HepG2 (cell line): ENCODE data around the gene CLDND2. TPM values are rescaled to one million over a fixed set of nuclear protein-coding genes. Genes with fewer than 3 reads are reported as not detected.

ENCODE experiments used
- CC2D1A ChIP-seq: sonication (generic); formaldehyde crosslinking; IDR thresholded peaks from 2 replicates; pipeline ENCODE4 v1.8.1; 2023; ENCODE audit warnings: mild to moderate bottlenecking, missing genetic modification reagents
- FOSL1 ChIP-seq: sonication (generic); formaldehyde crosslinking; IDR thresholded peaks from 2 replicates; pipeline ENCODE4 v1.9.0; 2021; ENCODE audit warnings: missing genetic modification reagents, borderline replicate concordance
- FOXC1 ChIP-seq: sonication (generic); formaldehyde crosslinking; IDR thresholded peaks from 2 replicates; pipeline ENCODE4 v1.8.0; 2022; ENCODE audit warnings: mild to moderate bottlenecking, missing genetic modification reagents, borderline replicate concordance
- FOXK1 ChIP-seq: sonication (generic); formaldehyde crosslinking; IDR thresholded peaks from 2 replicates; pipeline ENCODE4 v1.4.0; 2020; ENCODE audit warnings: low read depth, missing genetic modification reagents, borderline replicate concordance
- HOXA9 ChIP-seq: sonication (generic); formaldehyde crosslinking; IDR thresholded peaks from 2 replicates; pipeline ENCODE4 v1.8.1; 2022; ENCODE audit warnings: missing genetic modification reagents, mild to moderate bottlenecking, moderate library complexity, borderline replicate concordance
- KAT8 ChIP-seq: IDR thresholded peaks from 2 replicates; pipeline ENCODE4 v1.6.1; 2016; ENCODE audit warnings: missing genetic modification reagents, missing compliant biosample characterization
- NBN ChIP-seq: fragments of 450-650 bp; conservative IDR thresholded peaks from 2 replicates; pipeline ENCODE4 v1.6.1; 2017
- PHF20 ChIP-seq: sonication (generic); formaldehyde crosslinking; IDR thresholded peaks from 2 replicates; pipeline ENCODE4 v1.5.0; 2020; ENCODE audit warnings: mild to moderate bottlenecking, missing genetic modification reagents
- POLR2G ChIP-seq: fragments of 200-400 bp; formaldehyde crosslinking; IDR thresholded peaks from 2 replicates; pipeline ENCODE4 v1.6.1; 2018; ENCODE audit warnings: mild to moderate bottlenecking, low read depth, low read length, moderate library complexity
- REXO4 ChIP-seq: sonication (generic); formaldehyde crosslinking; IDR thresholded peaks from 2 replicates; pipeline ENCODE4 v1.8.0; 2022; ENCODE audit warnings: missing genetic modification reagents, mild to moderate bottlenecking, borderline replicate concordance
- SNAPC4 ChIP-seq: sonication (generic); formaldehyde crosslinking; IDR thresholded peaks from 2 replicates; pipeline ENCODE4 v1.4.0; 2020; ENCODE audit warnings: mild to moderate bottlenecking, missing genetic modification reagents
- TEF ChIP-seq: sonication (generic); formaldehyde crosslinking; IDR thresholded peaks from 2 replicates; pipeline ENCODE4 v1.5.0; 2020; ENCODE audit warnings: missing genetic modification reagents
- THAP7 ChIP-seq: sonication (generic); formaldehyde crosslinking; IDR thresholded peaks from 2 replicates; pipeline ENCODE4 v1.8.1; 2023; ENCODE audit warnings: mild to moderate bottlenecking, missing genetic modification reagents
- ZNF460 ChIP-seq: sonication (generic); formaldehyde crosslinking; IDR thresholded peaks from 2 replicates; pipeline ENCODE4 v1.5.1; 2020; ENCODE audit warnings: missing genetic modification reagents, mild to moderate bottlenecking, borderline replicate concordance
- ZNF496 ChIP-seq: sonication (generic); formaldehyde crosslinking; IDR thresholded peaks from 2 replicates; pipeline ENCODE4 v1.8.1; 2023; ENCODE audit warnings: mild to moderate bottlenecking, moderate library complexity, missing genetic modification reagents; ENCODE audit not compliant: insufficient replicate concordance
- polyA plus RNA-seq, 8 experiments: library from polyadenylated mRNA; depleted of rRNA in 3 of 8; stranded (reverse) in 7 of 8; unstranded in 1 of 8; fragments of >200 nt; fragmentation: Illumina TruSeq in 4 of 8; extraction: Trizol in 4 of 8; gene quantifications; 2 replicates each; pipeline versions ENCODE4 v1.2.1 to v1.2.3, GENCODE V29; 2011 to 2016; ENCODE audit warnings: low read depth in 4 of 8, missing spikeins in 1 of 8, mixed read lengths in 1 of 8; ENCODE audit not compliant: insufficient read depth in 1 of 8
- total RNA-seq, 5 experiments: library from RNA; depleted of rRNA; stranded (reverse); fragments of >200 nt; fragmentation: Illumina TruSeq; extraction: Trizol; gene quantifications; 2 replicates each; pipeline ENCODE4 v1.2.3, GENCODE V29; 2016; ENCODE audit warnings: low read depth in 1 of 5
- TF ChIP-seq, protein P1 (sequence below): conservative IDR thresholded peaks from 2 replicates; pipeline ENCODE4 v1.6.1; 2018; ENCODE audit warnings: missing genetic modification reagents

Gene CLDND2
- total and polyA plus RNA-seq, 2 of the 13 experiments (the other 11 are each of a cell fraction or from before 2014, with no cell fraction given): 0.84 to 1.8 TPM

DNA sequence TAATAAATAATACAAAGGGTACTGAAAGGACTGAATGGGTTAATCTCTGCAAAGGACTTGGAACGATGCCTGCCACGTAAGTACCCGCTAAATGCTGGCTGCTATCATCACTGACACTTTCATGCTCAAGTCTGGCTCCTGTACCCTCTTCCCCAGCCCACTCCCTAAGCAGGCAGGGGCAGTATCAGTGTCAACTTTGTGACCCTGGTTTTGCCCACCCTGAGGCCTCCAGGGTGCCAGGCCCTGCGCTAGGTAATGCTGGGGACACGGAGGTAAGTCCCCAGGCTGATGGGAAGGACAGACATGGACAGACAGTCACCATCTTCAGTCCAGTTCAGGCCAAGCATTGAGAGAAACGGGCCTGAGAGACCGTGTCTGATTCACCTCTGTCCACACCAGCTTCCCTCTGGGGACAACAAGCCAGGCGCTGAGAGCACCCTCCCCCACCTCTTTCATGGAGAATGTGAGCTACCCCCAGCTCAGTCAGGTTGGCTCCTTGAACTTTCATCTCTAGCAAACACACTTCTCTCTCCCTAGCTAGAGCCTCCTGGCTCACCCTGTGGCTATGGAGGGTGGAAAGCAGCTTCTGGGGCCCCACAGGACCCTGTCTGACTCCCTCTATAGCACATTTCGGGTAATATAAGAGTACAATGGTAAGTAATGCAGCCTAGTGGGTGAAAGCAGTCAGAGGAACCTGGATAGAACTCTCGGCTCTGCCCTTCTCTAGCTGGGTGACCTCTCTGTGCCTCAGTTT lies 3.4 kb downstream of the CLDND2 start (continued):
- TF ChIP-seq SNAPC4 (CRISPR knock-in tag): peak; percentile 51; the same call in 1 of the 2 replicates
- TF ChIP-seq CC2D1A (CRISPR knock-in tag): no peak
- no peak for TF ChIP-seq TEF
- peak; percentile 41; the same call in 1 of the 2 replicates for TF ChIP-seq FOXC1 (CRISPR knock-in tag)
- TF ChIP-seq, protein P1, sequence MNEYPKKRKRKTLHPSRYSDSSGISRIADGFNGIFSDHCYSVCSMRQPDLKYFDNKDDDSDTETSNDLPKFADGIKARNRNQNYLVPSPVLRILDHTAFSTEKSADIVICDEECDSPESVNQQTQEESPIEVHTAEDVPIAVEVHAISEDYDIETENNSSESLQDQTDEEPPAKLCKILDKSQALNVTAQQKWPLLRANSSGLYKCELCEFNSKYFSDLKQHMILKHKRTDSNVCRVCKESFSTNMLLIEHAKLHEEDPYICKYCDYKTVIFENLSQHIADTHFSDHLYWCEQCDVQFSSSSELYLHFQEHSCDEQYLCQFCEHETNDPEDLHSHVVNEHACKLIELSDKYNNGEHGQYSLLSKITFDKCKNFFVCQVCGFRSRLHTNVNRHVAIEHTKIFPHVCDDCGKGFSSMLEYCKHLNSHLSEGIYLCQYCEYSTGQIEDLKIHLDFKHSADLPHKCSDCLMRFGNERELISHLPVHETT (CRISPR knock-in tag): 0 out of 2 replicates have a peak, but pooled peaks have one; percentile 24
- no peak for TF ChIP-seq FOSL1 (CRISPR knock-in tag)
- no peak for TF ChIP-seq ZNF496 (CRISPR knock-in tag)
- no peak for TF ChIP-seq HOXA9
- peak; percentile 97 for TF ChIP-seq POLR2G
- peak; percentile 34; the same call in 1 of the 2 replicates for TF ChIP-seq PHF20 (CRISPR knock-in tag)
- TF ChIP-seq FOXK1: peak; percentile 83; the same call in 1 of the 2 replicates
- TF ChIP-seq THAP7 (CRISPR knock-in tag): no peak
- TF ChIP-seq KAT8 (CRISPR knock-in tag): peak; percentile 52
- TF ChIP-seq REXO4 (CRISPR knock-in tag): no peak
- TF ChIP-seq NBN: no peak
- no peak for TF ChIP-seq ZNF460 (CRISPR knock-in tag)
